NCI-H2171 treated with DMSO at 0.1 percent for 48 hours (cell line): Measurements from ENCODE around the gene CREBBP.

ENCODE experiments used
- DNase-seq: peaks from one replicate; lab custom pipeline; 2025; lab: John Stamatoyannopoulos, UW

Gene CREBBP

GRCh38 chr16:3797904-3798811, 82.4 kb downstream of the CREBBP start:
- no peak for DNase-seq

DNA sequence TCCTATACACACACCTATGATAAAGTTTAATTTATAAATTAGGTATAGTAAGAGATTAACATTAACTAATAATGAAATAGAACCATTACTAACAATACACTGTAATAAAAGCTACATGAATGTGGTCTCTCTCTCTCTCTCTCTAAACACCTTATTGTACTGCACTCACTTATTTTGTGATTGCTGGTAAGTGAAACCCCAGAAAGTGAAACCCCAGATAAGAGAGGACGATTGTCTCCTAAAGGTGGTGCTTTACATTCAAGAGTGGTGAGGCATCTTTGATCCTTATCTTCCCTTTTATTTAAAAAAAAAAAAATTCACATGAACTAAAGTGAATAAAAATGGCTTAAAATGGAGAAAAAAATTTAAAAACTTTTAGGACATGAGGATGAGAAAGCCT, 83.0 kb downstream of the CREBBP start:
- DNase-seq, result no peak

DNA sequence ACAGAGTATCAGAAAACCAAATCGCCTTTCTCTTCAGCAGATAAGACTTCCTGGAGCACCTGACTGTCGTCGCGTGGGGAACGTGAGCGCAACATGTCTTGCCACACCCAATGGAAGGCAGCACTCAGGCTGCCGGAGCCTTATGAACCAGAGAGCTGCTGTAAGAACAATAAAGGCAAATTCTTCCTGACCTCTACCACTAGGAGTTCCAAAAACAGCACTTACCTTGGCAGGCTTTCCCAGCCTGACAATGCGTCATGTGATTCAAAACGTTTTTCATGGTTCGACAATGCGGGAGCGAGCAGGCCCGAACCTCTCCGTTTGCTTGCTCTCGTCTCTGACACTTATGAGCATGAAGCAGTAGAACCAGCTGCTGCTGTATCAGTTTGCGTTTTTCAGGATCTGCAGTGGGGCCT, 87.3 kb downstream of the CREBBP start:
- peak; percentile 50 for DNase-seq

GRCh38 chr16:3792472-3793012, 88.0 kb downstream of the CREBBP start:
- DNase-seq, result no peak

DNA sequence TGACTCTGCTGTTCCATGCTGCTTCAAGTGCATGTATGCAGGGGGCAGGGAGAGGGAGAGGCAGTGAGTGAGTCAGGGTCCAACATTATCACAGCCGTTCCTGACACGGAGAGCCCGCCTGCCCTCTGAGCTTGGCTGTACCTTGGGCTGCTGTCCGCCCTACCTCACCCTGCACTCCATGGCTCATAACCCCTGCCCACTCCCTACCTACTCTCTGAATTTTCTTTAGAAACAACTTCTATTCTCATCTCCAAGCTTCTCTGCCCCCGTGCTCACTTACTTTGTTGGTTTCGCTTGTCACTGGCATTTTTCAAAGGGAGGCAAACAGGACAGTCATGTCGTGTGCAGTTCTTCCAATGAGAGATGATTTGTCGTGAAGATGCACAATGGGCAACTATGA, 88.8 kb downstream of the CREBBP start:
- no peak for DNase-seq

GRCh38 chr16:3789375-3790099, 91.0 kb downstream of the CREBBP start:
- DNase-seq, result no peak

DNA sequence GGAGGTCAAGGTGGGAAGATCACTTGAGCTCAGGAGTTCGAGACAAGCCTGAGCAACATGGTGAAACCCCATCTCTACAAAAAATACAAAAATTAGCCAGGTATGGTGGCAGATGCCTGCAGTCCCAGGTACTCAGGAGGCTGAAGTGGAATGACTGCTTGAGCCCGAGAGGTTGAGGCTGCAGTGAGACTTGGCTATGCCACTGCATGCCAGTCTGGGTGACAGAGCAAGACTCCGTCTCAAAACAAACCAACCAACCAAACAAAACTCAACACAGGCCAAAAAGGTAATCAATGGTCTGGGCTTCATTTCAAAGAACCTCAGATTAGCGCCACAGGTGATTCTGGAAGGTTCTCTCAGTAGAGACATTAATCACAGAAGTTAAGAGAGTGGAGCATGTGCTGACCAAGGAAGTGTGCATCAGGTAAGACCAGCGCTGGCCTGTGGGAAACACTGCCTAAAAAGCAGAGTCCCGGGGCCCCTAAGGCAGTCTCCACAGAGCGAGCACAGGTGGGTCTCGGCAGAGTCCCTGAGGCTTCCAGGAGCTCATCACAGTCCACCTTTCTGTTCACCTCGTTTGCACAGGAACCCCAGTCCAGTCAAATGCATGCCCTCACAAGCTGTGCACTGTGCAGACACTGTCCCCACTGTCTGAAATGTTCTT, 91.7 kb downstream of the CREBBP start:
- no peak for DNase-seq

DNA sequence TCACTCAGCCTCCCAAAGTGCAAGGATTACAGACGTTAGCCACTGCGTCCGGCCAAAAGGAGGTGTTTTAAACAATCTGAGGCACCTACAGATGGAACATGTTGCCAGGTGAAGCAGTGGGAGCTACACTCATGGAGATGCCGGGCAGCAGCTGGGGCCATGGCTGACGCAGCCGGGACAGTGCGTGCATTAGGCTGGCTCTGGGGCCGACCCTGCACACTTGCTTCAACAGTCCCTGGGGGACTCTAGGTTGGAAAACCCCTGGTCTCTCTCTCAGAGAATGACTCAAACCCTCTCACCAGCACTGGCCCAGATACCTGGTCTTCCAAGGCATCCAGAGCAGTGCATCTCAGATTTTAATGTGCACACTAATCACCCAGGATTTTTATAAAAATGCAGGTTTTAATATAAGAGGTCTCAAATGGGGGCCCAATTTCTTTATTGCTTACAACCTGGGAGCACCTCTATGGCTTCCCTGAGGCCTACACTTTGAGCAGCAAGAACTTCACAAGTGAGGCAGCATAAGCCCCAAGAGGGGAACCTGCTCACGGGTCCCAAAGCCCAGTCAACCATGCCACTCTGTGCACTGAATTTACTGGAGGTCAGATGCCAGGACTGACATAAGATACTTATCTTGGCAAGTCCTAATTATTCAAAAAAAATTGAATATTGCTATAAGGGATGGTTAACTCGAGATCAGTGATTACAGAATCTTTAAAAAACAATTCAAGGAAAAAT, 92.4 kb downstream of the CREBBP start:
- DNase-seq, result no peak

DNA sequence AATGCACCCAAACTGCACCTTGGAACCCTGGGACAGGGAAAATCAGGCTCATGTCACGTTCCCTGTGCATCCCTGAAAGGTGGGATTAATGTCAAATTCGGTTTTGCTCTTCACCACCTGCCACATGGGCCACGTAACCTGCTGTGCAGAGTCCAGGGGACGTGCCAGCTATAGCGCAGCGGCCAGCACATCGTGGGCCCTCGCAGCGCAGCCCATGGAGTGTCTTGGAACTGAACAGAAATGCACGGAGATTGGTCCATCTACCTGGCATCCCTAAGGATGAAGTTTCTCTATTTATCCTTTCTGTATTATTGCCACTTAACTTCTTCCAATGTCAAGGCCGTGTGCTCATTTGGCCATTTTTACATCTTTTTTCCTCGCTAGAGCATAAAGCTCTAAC, 95.1 kb downstream of the CREBBP start:
- DNase-seq, result no peak

- DNase-seq, result no peak
Measured at GRCh38 chr16:3783516-3783915, 97.0 kb downstream of the CREBBP start.

DNA sequence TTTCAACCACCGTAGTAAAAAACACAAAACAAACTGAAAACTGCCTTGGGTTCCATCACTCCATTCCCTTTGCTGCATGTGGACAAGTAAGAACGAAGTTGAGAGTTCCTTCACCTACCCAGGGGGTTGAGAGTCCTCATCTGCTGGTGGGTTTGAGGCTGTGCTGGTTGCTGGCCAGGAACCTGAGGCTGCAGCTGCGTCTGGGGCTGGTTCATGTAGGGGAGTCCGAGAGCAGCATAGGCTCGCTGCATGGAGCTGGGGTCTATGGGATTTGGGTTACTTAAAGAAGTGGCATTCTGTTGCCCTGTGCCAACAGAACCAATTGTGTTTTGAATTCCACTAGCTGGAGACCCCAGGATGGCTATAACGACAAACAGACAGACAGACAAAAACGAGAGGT, 97.9 kb downstream of the CREBBP start:
- no peak for DNase-seq

DNA sequence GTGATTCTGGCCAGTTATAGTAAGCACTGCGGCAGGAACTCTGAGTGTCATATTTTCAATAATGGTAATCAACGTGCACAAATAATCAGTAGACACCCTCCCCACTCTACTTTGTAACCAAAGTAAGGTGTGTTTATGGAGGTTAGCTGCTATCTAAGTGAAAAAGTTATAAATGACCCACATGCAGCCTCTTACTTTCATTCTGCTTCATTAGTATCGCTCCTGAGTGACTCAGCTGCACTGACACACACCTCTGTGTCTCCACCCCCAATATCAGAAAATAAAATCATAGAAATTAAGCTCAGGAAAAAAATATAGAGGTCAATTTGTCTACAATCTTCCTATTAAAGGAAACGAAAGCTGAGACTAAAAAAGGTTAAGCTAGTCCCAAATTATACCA, 99.1 kb downstream of the CREBBP start:
- no peak for DNase-seq

- DNase-seq, result peak; percentile 32
Measured at GRCh38 chr16:3780570-3780969, 99.9 kb downstream of the CREBBP start.

DNA sequence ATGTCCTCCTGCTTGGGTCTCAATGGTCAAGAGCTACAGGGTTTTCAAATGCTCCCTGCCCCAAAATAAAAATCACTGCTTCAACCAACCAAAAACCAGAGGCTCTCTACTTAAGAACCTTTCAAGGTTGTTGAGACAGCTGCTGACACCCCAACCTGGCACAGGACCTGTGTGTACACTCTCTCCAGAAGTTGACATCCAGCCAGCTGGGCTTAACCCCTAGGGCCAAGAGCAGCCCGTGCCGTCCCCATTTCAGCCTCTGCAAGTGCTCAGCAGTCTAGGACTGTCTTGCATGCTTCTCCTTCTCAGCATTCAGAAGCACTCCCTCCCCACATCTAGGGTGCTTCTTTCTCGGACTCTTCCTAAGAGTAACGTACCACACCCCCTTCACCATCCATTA, 104.2 kb downstream of the CREBBP start:
- no peak for DNase-seq

GRCh38 chr16:3774819-3775218, 105.7 kb downstream of the CREBBP start:
- DNase-seq, result no peak

DNA sequence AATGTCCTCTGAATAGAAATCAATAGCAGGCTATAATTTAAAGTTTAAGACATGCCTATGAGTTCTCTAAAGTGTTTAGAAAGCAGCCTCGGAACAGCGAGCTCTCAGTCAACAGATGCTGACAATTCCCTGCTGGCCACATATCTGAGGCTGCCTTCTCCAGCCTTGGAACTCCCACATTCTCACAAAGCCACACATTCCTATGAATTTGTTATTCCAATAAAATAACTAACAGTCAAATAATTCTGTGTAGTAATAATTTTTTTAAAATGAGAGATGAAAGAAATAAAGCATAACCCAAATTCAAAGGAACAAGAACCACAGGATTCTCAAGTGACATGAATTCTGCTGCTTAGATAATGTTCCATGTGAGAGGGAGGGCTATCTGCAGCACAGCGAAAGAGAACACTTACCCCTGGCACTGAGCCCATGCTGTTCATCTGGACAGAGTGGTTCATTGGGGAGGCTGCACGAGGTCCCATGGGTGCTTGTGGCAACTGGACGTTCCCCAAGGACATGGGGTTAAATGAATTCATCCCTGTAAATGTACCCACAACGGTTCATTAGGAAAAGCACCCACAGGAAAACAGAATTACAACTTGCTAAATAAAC, 106.3 kb downstream of the CREBBP start:
- peak; percentile 51 for DNase-seq

GRCh38 chr16:3773663-3774062, 106.8 kb downstream of the CREBBP start:
- DNase-seq, result no peak

DNA sequence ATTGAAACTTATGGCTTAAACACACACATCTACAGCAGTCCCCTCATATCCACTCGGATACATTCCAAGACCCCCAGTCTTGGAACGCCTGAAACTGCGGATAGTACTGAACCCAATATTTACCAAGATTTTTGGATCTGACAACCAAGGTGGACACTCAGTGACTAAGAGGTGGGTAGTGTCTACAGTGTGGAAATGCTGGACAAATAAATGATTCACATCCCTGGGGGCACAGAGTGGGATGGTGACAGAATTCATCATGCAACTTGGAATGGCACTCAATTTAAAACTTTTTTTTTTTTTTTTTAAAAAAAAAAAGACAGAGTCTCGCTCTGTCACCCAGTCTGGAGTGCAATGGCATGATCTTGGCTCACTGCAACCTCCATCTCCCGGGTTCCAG, 109.0 kb downstream of the CREBBP start:
- no peak for DNase-seq

GRCh38 chr16:3770530-3770929, 110.0 kb downstream of the CREBBP start:
- no peak for DNase-seq

DNA sequence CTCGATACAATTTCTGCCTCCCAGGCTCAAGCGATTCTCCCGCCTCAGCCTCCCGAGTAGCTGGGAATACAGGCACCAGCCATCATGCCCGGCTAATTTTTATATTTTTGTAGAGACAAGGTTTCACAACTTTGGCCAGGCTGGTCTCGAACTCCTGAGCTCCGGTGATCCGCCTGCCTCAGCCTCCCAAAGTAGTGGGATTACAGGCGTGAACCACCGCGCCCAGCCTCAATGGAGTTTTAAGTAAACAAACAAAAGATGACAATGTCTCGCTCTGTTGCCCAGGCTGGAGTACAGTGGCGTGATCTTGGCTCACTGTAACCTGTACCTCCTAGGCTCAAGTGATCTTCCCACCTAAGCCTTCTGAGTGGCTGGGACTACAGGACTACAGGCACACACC, 110.6 kb downstream of the CREBBP start:
- no peak for DNase-seq

DNA sequence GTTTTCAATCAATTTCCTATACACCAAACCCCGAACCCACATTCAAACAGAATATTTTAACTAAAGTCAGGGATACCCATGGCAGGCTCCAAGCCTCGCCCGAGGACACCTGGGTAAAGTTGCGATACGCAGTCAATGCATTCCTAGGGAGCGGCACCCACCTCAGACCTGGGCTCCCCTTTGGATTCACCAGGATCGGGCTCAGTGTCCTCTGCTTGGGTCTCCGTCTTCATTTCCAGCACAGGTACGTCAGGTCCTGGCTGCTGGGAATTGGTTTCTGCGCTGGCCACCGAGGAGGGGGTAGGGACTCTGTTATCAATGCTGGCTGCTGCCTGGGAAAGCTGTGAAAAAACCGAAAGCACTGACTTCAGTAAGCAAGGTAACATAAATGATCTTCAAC, 111.5 kb downstream of the CREBBP start:
- DNase-seq, result no peak
